Left ventricle myocardium inferior (tissue), 1 donor: ENCODE measurements around the gene LSM3. TPM values are rescaled to one million over a fixed set of nuclear protein-coding genes. Genes with fewer than 3 reads are reported as not detected.

ENCODE experiments used
- DNase-seq: peaks from one replicate; pipeline ENCODE4 v3.0.0-alpha.2; 2020
- H3K27ac ChIP-seq: fragments of 200-600 bp; replicated peaks from 2 replicates; pipeline ENCODE4 v1.8.0; 2021
- H3K27me3 ChIP-seq: fragments of 200-600 bp; 2 replicates; pipeline ENCODE4 v1.8.0; 2021; ENCODE audit warnings: low read depth
- H3K36me3 ChIP-seq: fragments of 200-600 bp; 2 replicates; pipeline ENCODE4 v1.8.0; 2021
- H3K4me1 ChIP-seq: fragments of 200-600 bp; 2 replicates; pipeline ENCODE4 v1.8.0; 2021
- H3K4me3 ChIP-seq: fragments of 200-600 bp; 2 replicates; pipeline ENCODE4 v1.8.0; 2021; ENCODE audit warnings: mild to moderate bottlenecking, moderate library complexity
- H3K9me3 ChIP-seq: fragments of 200-600 bp; replicated peaks from 2 replicates; pipeline ENCODE4 v1.8.0; 2021
- intact Hi-C: fragments of 100-400 bp; cut with micrococcal nuclease; formaldehyde crosslinking; loops from one replicate; pipeline ENCODE4 v1.11.0; 2022
- total RNA-seq: library from RNA; stranded (reverse); fragmentation: NEBNext Ultra II Directional; extraction: Animal tissue kit (Norgen Biotek cat#: 25700); gene quantifications from one replicate; pipeline ENCODE4 v1.2.1, GENCODE V29; 2021
- TF ChIP-seq, protein P1 (sequence below): fragments of 200-600 bp; IDR thresholded peaks from 2 replicates; pipeline ENCODE4 v1.8.0; 2021; ENCODE audit warnings: antibody characterized with exemption, mild to moderate bottlenecking, borderline replicate concordance
- donor health status: DM: no; HTN: yes; CAD: no; lungs with severe emphysema.

LSM3 gene
- total RNA-seq, 1 donor from 2014 or later: 16.8 TPM

DNA sequence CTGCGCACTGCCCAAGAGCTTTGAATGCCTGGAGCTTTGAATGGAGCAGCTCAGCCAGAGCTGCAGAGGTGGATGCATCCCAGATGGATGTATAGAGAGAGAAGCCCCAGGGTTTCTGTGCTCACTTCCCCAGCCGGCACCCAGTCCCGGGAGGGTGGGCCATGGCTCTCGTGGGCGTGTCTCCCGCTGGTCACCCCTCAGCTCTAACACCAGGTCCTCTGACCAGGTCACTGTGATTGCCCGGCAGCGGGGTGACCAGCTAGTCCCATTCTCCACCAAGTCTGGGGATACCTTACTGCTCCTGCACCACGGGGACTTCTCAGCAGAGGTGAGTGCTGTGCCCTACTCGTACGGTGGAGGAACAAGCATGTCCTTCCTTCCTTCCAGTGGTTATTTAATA lies 43.0 kb upstream of the LSM3 start:
- Histone ChIP-seq H3K4me1 (peaks cover 12% of the 10 kb centered on the region), H3K4me3 (no peak overlapping the region), H3K36me3 (peaks cover 91% of the 10 kb centered on the region), H3K27me3 (no peaks in the 10 kb centered on the region), H3K9me3 (no peaks in the 10 kb centered on the region), H3K27ac (no peak overlapping the region)
- TF ChIP-seq, protein P1, sequence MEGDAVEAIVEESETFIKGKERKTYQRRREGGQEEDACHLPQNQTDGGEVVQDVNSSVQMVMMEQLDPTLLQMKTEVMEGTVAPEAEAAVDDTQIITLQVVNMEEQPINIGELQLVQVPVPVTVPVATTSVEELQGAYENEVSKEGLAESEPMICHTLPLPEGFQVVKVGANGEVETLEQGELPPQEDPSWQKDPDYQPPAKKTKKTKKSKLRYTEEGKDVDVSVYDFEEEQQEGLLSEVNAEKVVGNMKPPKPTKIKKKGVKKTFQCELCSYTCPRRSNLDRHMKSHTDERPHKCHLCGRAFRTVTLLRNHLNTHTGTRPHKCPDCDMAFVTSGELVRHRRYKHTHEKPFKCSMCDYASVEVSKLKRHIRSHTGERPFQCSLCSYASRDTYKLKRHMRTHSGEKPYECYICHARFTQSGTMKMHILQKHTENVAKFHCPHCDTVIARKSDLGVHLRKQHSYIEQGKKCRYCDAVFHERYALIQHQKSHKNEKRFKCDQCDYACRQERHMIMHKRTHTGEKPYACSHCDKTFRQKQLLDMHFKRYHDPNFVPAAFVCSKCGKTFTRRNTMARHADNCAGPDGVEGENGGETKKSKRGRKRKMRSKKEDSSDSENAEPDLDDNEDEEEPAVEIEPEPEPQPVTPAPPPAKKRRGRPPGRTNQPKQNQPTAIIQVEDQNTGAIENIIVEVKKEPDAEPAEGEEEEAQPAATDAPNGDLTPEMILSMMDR: no peak
- intact Hi-C loops: no loop called here
- no peak for DNase-seq

DNA sequence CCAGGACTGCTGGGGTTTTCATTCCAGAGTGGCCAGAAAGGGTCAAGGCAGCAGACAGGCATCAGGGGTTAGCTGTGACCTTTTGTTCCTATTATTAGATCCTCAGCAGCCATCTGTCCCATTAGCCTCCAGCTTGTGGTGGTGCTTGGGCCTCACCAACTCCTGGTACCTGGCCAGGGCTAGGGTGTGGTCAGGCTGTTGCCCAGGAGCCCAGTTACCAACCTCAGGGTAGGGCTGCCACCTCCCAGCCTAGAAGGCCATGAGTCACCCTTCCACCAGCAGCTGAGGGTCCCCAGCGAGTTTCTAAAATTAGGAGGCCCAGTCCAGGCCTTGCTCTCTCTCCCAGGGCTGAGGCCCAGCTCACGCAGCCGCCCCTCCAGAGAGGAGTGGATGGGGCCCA lies 41.6 kb upstream of the LSM3 start:
- Histone ChIP-seq H3K4me3 (no peak overlapping the region), H3K36me3 (peaks cover 91% of the 10 kb centered on the region), H3K4me1 (peaks cover 22% of the 10 kb centered on the region), H3K9me3 (no peaks in the 10 kb centered on the region), H3K27ac (peak overlapping the region; percentile 42), H3K27me3 (no peaks in the 10 kb centered on the region)
- TF ChIP-seq, protein P1: no peak
- no peak for DNase-seq
- intact Hi-C loops: no loop called here

DNA sequence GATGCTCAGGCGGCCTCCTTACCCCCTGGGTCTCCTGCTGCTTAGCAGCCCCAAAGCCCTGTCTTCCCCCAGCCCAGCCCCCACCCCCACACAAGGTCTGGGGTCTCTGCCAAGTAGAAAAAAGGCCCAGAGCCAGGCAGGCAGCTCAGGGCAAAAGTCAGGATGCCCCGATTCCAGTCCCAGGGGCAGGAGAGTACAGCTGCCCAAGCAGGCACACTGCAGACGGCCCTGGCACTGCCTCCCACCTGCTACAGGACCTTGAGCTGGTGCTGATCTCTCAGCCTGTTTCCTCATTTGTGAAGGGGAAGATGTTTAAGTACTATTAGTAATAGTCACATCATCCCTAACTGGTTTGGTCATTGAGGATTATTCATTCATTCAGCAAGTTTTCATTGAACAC lies 41.2 kb upstream of the LSM3 start:
- DNase-seq: no peak

DNA sequence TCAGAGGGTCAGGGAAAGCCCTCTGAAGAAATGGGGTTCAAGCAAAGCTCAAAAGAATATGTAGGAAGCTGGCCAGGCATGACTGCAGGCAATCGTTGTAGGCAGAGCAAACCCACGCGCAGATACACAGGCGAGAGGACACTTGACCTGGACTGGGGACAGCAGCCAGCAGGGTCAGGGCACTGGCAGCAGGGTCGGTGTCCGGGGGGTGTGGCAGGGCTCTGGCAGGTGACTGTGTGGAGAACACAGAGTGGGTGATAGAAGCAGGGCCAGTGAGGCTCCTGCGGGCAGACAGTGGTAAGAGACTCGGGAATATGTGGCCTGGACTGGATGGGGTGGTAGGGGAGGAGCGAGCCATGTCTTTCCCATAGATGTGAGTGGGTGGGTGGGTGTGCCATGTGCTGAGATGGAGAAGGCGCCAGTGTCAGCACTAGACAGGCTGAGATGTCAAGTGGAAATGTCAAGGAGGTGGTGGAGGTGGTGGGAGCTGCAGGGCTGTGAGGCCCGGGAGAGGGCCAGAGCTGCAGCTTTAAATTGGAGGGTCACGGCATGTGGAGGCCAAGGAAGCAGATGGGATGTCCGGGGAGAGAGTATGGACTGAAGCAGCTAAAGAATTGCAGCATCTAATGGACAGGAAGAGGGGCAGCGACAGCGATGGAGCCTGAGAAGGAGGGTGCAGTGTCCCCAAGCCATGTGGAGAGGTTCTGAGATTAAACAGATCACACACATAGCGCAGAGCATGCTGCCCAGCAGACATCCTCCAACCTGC lies 40.3 kb upstream of the LSM3 start:
- no peak overlapping the region for H3K27ac ChIP-seq
- intact Hi-C loops: no loop called here
- TF ChIP-seq, protein P1: no peak
- no peak overlapping the region for H3K4me3 ChIP-seq
- H3K27me3 ChIP-seq: no peaks in the 10 kb centered on the region
- H3K9me3 ChIP-seq: no peaks in the 10 kb centered on the region
- H3K4me1 ChIP-seq: peaks cover 35% of the 10 kb centered on the region
- peaks cover 82% of the 10 kb centered on the region for H3K36me3 ChIP-seq
- no peak for DNase-seq

More for the DNA sequence above, 41.2 kb upstream of the LSM3 start:
- H3K4me3 ChIP-seq: no peak overlapping the region
- H3K36me3 ChIP-seq: peaks cover 91% of the 10 kb centered on the region
- H3K27ac ChIP-seq: peak overlapping the region; percentile 42
- intact Hi-C loops: no loop called here
- TF ChIP-seq, protein P1: no peak
- peaks cover 27% of the 10 kb centered on the region for H3K4me1 ChIP-seq
- H3K9me3 ChIP-seq: no peaks in the 10 kb centered on the region
- H3K27me3 ChIP-seq: no peaks in the 10 kb centered on the region

DNA sequence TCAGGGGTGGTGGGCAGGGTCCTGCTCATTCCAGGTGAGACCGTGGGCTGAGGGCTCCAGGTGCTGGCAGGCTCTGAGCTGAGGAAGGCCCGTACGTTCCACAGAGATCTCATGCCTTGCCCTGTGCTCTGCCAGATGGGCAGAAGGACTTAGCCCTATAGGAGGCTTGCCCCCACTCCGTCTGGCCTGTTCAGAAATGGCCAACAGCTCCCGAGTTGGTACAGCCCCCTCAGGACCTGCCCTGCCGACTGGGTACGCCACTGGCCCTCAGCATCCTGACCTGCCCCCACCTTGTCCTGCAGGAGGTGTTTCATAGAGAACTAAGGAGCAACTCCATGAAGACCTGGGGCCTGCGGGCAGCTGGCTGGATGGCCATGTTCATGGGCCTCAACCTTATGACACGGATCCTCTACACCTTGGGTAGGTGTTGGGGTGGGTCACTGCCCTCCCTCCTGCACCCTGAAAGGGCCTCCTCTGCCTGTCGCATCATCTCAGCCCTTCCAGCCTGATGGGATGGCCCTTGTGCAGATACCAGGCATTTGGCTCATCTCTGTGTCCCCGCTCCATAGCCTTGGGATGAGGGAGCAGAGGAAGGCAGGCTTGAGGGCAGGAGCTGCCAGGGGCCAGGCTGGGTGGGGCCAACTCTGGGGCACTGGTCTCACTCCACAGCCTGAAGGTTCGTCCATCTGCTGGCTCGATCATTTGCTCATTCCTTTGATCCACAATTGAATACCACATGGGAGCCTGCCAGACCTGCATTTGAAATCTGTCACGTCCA lies 39.5 kb upstream of the LSM3 start:
- Histone ChIP-seq H3K27ac (no peak overlapping the region), H3K4me1 (peaks cover 43% of the 10 kb centered on the region), H3K36me3 (peaks cover 74% of the 10 kb centered on the region), H3K9me3 (no peaks in the 10 kb centered on the region), H3K27me3 (no peaks in the 10 kb centered on the region), H3K4me3 (no peak overlapping the region)
- DNase-seq: no peak
- intact Hi-C loops: no loop called here
- TF ChIP-seq, protein P1: no peak
